ENCODE data around the gene FBLN2. TPM values are rescaled to one million over a fixed set of nuclear protein-coding genes. Genes with fewer than 3 reads are reported as not detected.

The FBLN2 gene
- total RNA-seq, 1 experiment from 2014 or later = 1.8 TPM

DNA sequence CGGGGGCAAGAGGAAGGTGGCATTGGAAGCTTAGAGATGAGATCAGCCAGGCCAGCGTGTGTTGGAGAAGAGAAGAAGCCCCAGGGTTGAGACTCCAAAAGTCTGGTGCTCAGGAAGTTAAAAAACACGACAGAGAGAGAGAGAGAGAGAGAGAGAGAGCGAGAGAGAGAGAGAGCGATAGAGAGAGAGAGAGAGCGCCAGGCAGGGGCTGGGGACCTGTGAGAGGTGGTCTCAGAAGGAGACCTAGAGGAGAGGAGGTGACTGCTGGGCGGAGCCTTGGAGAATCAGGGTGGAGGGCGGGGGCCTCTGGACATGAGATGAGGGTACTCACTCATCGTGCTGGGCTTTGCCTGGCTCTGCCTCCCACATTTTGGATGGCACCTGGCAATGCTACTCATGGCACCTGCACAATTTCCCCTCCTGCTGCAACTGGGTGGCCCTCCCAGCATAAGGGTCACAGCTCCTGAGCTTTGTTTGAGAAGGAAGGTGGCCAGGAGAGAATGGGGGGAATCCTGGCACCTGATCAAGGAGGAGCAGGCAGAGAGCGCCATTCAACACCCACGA is 51.0 kb downstream of the FBLN2 start:
- in situ Hi-C loops (cut with HindIII; ENCODE audit: low pct_unique_long_range_greater_than_20kb, low sequenced_read_pairs) = no loop called here
- DNase-seq (ENCODE audit: low read depth, low spot score) = no peak

DNA sequence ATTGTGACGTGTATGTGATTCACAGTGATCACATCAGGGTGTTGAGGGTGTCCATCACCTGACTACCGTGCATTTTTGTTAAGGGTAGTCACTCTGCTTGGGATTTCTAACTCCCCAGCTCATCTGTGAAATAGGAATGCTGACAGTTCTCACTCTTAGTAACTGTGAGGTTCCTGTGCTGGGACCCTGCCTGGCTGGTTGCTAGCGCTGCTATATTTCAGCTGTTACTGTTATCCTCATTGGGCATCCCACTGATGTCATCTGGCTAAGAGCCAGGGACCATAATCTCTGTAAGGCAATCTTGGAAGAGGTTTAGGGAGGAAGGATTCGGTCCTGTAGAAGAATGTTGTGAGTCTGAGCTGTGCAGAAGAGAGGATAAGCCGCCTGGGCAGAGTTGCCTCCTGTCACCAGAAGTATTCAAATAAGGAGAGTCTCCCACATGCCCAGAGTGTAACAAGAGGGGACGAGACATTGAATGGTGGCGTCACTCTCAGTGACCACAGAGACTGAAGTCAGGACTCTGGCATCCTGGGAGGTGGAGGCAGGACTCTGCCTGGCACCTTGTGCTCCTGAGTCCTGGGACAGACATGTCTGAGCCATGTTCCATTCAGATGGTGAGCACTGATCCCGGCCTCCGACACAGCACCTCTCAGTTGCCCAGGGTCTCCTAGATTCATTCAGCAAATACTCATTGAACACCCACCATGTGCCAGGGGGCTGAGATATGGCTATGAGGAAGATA is 52.2 kb downstream of the FBLN2 start:
- in situ Hi-C loops (cut with HindIII; ENCODE audit: low pct_unique_long_range_greater_than_20kb, low sequenced_read_pairs) = no loop called here
- no peak for DNase-seq (ENCODE audit: low read depth, low spot score)

DNA sequence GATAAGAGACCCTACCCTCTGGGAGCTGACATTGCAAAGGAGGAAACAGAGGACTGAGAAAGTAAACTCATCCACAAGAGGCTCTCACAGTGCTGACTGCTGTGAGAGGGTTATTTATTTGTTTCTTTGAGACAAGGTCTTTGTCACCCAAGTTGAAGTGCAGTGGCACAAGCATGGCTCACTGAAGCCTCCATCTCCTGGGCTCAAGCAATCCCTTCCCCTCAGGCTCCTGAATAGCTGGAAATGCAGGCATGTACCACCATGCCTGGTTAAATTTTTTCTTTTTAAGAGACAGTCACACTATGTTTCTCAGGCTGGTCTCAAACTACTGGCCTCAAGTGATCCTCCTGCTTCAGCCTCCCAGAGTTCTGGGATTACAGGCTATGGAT is 52.8 kb downstream of the FBLN2 start:
- in situ Hi-C loops (cut with HindIII; ENCODE audit: low pct_unique_long_range_greater_than_20kb, low sequenced_read_pairs) = no loop called here
- DNase-seq (ENCODE audit: low read depth, low spot score) = no peak

DNA sequence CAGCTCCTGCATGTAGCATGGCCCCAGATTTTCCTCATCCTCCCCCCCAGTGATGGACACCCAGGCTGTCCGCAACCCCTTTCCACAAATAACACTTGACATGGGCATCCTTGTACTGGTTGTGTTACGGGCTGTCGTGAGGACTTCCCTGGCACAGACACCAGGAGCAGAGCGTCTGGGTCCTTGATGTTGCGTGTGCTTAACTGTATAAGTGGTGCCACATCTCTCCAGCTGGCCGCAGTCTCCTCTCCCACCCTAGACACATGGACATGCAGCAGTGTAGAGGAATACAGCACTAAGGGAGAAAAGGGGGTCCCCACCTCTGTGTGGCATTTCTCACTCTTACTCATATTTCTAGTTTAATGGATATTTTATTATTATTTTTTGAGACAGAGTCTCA is 56.6 kb downstream of the FBLN2 start:
- in situ Hi-C loops (cut with HindIII; ENCODE audit: low pct_unique_long_range_greater_than_20kb, low sequenced_read_pairs) = no loop called here
- no peak for DNase-seq (ENCODE audit: low read depth, low spot score)

DNA sequence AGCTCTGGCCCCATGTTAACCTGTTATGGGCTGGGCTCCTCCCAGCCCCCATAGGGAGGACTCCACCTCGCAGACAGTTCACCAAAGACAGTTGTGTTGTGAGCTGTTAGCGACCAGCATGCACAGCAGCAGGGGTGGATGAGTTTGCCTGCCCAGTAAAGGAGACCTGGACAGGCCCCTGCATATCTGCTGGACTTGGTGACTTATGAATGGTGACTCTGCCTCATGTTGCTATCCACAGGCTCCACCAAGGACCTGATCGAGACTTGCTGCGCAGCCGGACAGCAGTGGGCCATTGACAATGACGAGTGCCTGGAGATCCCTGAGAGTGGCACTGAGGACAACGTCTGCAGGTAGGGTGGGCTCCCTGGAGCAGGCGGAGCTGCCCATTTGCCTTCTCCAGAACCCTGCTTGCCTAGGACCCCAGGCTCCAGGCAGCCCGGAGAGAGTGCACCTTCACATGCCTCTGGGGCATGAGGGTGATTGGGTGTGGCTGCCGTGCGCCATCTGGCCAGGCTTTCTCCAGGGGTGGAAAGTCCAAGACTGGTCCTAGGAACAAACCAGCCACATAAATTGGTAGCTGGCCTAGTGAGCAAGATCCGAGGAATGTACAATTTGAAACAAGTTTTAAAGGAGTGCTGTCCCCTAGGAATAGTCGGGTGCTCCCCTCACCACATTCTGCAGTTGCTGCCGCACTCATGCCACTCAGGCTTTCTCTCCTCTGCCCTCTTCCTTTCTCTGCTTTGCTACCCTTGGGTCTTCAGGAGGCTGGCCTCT is 59.1 kb downstream of the FBLN2 start:
- no peak for DNase-seq (ENCODE audit: low read depth, low spot score)
- in situ Hi-C loops (cut with HindIII; ENCODE audit: low pct_unique_long_range_greater_than_20kb, low sequenced_read_pairs) = no loop called here

DNA sequence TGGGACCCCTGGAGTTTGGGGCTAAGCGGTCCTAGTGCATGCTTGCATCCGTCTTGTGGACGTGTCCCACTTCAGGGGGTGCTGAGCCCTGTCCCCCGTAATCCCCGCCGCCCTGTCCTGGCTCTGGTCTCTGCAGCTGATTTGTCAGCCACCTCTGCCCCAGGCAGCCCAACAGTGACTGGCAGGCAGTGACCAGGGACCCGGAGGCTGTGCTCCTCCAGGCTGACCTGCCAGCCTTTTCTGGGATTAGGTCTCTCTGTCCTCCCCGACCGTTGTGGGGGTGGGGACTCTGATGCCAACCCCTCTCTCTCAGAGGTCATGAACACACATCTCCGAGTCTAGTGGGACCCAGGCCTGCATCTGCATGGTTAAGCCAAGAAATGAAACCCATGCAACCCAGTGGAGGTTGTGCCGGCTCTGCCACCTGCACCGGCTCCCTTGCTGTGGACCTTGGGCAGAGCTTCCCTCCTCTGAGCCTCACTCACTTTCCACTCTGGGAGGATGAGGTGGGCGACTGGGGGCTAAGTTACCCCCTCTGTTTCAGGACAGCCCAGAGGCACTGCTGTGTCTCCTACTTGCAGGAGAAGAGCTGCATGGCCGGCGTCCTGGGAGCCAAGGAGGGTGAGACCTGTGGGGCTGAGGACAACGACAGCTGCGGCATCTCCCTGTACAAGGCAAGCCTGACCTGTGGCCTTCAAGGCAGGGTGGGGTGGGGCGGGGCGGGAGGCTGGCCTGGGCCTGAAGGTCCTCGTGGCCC is 60.2 kb downstream of the FBLN2 start:
- in situ Hi-C loops (cut with HindIII; ENCODE audit: low pct_unique_long_range_greater_than_20kb, low sequenced_read_pairs) = no loop called here
- no peak for DNase-seq (ENCODE audit: low read depth, low spot score)

DNA sequence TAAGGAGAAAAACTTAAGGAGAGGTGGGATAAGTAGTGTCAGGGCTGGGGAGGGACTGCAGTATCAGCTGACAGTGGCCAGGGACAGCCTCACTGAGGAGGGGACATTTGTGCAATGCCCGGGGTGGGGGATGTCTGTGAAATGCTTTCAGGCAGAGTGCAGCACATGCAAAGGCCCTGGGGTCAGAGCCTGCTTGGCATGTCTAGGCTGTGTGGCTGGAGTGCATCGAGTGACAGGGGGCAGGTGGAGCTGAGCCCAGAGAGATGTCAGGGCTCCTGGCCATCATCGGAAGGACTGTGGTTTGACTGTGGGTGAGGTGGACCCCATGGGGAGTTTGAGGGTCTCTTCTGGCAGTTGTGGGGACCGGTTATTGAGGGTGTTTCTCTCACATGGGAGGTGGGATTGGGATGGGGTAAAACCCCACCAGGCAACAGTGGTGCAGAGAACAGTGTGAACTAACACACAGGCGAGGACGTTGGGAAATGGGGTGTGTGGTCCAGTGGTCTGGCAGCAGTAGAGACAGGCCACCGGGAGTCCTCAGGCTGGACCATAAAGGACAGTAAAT is 61.2 kb downstream of the FBLN2 start:
- no peak for DNase-seq (ENCODE audit: low read depth, low spot score)
- in situ Hi-C loops (cut with HindIII; ENCODE audit: low pct_unique_long_range_greater_than_20kb, low sequenced_read_pairs) = no loop called here

DNA sequence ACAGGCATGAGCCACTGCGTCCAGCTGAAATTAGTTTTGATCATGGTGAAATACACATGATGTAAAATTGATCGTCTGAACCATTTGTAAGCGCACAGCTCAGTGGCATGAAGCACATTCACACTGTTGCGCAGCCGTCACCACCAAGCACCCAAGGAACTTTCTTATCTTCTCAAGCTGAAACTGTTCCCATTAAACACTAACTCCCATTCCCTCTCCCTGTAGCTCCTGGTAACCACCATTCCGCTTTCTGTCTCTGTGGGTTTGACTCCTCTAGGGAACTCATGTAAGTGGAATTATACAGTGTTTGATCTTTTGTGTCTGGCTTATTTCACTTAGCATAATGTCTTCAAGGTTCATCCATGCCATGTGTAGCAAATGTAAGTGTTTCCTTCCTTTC is 62.3 kb downstream of the FBLN2 start:
- DNase-seq (ENCODE audit: low read depth, low spot score) = no peak
- in situ Hi-C loops (cut with HindIII; ENCODE audit: low pct_unique_long_range_greater_than_20kb, low sequenced_read_pairs) = no loop called here

DNA sequence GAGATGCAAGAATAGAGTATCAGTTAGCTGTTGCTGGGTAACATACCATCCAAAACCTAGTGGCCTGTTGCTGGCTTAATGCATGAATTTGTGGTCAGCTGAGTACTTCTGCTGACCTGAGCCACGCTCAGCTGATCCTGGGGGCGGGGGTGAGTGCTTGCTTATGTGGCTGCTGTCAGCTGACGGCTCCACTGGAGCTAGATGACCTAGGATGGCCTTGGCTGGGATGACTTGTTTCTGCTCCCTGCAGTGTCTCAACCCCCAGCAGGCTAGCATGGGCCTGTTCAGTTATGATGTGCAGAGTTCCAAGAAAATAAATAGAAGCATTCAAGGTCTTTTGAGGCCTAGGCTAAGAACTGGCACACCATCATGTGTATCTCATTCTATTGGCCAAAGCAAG is 63.9 kb downstream of the FBLN2 start:
- DNase-seq (ENCODE audit: low read depth, low spot score) = peak; percentile 26
- in situ Hi-C loops (cut with HindIII; ENCODE audit: low pct_unique_long_range_greater_than_20kb, low sequenced_read_pairs) = no loop called here

DNA sequence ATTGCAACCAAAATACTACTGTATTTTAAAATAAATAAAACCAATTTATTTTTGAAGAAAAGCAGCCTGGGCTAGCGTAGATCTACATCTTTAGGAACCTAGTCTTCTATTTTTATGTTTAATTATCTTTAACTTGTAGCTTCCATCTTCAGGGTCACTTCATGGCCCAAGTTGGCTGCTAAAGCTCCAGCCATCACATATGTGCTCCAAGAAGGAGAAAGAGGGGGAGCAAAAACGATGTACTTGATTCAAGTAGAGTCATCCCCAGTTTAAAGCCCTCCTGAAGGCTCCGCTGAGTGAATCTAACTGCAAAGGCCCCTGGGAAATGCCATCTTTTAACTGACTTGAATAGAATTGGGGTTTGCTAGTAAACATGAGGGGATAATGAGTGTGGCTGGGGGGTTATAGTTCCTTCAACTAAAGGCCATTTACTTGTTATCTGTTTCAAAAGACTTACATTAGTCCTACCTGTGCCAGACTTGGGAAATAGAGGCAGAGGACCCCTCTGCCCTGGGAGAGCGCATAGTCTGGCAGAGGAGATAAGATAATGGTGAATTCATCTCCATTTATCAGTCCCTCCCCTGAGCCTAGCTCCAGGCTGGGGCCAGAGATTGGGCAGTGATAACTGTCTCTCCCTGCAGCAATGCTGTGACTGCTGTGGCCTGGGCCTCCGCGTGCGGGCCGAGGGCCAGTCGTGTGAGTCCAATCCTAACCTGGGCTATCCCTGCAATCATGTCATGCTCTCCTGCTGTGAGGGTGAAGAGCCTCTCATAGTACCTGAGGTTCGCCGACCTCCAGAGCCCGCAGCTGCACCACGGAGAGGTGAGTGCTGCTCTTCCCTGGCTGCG is 64.6 kb downstream of the FBLN2 start:
- no peak for DNase-seq (ENCODE audit: low read depth, low spot score)
- in situ Hi-C loops (cut with HindIII; ENCODE audit: low pct_unique_long_range_greater_than_20kb, low sequenced_read_pairs) = no loop called here

DNA sequence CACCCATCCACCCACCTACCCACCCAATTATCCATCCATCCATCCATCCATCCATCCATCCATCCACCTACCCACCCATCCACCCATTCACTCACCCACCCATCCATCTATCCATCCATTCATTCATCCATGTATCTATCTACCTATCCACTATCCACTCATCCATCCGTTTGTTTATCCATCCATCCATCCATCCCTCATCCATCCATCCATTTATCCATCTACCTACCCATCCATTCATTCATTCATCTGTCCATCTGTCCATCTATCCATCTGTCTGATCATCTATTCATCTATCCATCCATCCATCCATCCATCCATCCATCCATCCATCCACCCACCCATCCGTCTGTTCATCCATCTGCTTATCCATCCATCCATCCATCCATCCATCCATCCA is 65.7 kb downstream of the FBLN2 start:
- no peak for DNase-seq (ENCODE audit: low read depth, low spot score)
- in situ Hi-C loops (cut with HindIII; ENCODE audit: low pct_unique_long_range_greater_than_20kb, low sequenced_read_pairs) = no loop called here

DNA sequence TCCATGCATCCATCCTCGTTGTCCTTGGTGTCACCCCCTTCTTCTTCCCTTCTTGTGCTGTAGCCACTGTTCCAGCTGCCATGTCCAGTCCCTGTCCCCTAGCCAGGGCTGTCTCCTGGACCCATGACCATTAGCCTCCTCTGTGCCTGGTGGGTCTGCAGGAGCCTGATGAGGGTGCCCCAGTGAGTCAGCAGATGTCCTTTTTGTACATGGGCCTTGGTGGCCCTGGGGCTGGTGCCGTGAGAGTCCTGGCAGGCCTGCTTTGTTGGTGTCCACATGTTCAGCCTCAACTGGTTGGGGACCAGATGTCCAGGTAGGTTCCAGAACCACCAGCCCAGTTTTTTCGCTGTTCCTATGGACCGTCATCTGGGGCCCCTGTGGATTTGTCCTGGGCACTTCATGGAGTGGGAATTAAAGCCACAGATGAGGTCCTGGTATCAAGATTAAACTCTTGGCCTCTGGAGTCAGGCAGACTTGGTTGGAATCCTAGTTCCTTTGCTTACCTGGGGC is 66.1 kb downstream of the FBLN2 start:
- no peak for DNase-seq (ENCODE audit: low read depth, low spot score)
- in situ Hi-C loops (cut with HindIII; ENCODE audit: low pct_unique_long_range_greater_than_20kb, low sequenced_read_pairs) = no loop called here

DNA sequence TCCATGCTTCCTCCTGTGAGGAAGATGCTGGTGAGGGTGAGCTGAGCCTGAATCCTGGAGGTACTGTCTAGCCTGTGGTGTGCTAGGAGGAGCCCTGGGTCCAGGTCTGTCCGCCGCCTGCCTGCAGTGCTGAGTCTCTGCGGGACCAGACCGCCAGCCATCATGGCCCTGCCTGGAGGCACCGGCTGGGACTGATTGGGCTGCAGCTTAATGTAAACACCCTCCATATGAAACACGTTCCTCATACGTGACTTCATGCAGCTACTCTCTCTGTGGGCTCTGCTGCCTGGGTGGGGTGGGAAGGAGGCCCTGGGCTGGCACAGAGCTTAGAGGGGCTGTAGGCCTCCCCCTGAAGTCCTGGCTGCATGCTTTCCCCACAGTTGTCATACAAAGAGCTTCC is 67.4 kb downstream of the FBLN2 start:
- DNase-seq (ENCODE audit: low read depth, low spot score) = no peak
- in situ Hi-C loops (cut with HindIII; ENCODE audit: low pct_unique_long_range_greater_than_20kb, low sequenced_read_pairs) = no loop called here

DNA sequence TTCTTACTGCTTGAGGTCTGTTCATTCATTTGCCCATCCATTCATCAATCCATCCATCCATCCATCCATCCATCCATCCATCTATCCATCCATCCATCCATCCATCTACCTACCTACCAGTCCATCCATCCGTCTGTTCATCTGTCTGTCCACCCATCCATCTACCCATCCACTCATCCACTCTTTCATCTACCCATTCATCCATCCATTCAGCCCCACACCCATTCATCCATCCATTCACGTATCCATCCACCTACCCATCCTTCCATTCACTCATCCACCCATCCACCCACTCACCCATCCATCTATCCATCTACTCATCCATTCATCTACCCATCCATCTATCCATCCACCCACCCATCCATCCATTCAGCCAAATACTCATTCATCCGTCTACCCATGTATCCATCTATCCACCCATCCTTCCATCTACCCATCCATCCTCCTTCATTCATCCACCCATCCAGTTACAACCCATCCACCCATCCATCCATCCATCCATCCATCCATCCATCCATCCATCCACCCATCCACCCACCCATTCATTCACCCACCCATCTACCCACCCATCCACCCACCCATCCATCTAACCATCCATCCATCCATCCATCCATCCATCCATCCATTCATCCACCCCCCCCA is 68.3 kb downstream of the FBLN2 start:
- DNase-seq (ENCODE audit: low read depth, low spot score) = no peak
- in situ Hi-C loops (cut with HindIII; ENCODE audit: low pct_unique_long_range_greater_than_20kb, low sequenced_read_pairs) = no loop called here

DNA sequence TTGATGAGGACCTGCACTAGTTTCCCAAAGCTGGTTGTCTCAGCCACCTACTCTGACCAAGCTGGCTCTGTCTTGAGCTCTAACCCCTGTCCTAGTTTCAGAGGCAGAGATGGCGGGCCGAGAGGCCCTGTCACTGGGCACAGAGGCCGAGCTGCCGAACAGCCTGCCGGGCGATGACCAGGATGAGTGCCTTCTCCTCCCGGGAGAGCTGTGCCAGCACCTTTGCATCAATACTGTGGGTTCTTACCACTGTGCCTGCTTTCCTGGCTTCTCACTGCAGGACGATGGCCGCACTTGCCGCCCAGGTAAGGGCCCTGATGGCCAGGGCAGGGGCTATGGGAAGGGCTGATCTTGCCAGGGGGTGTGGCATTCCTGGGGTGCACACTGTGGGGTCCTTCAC is 69.1 kb downstream of the FBLN2 start:
- in situ Hi-C loops (cut with HindIII; ENCODE audit: low pct_unique_long_range_greater_than_20kb, low sequenced_read_pairs) = no loop called here
- DNase-seq (ENCODE audit: low read depth, low spot score) = no peak

DNA sequence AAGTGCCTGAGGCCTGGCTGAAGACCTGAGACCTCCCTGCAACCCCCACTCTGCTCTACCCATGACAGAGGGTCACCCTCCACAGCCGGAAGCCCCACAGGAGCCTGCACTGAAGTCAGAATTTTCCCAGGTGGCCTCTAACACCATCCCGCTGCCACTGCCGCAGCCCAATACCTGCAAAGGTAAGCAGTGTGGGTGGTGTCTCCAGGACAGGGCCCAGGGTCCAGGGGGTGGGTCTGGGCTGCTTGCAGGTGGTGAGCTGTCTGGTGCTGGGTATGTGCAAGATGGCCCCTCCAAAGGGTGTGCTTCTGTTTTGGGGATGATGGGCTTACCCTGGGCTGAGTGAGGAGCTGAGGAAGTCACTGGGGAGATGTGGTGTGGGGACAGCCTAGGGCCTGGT is 69.9 kb downstream of the FBLN2 start:
- DNase-seq (ENCODE audit: low read depth, low spot score) = no peak
- in situ Hi-C loops (cut with HindIII; ENCODE audit: low pct_unique_long_range_greater_than_20kb, low sequenced_read_pairs) = no loop called here
